Mesenchymal stem cell (in vitro differentiated cells and primary cell): ENCODE data around the gene TCF25.
"Not testable (repeated sequence)": the region's sequence is repeated elsewhere in the genome, so short reads cannot be mapped to it uniquely, and the experiment has no call there.

Source experiments
- DNase-seq: peaks from one replicate; pipeline ENCODE4 v3.0.0-alpha.2; 2013
- H2AFZ ChIP-seq: one replicate; pipeline ENCODE4 v1.6.1; 2013; ENCODE audit warnings: low read depth, mild to moderate bottlenecking, control low read depth, inconsistent platforms, low read length, moderate library complexity
- H2AK5ac ChIP-seq: 2 replicates; pipeline ENCODE4 v1.6.1; 2013; ENCODE audit warnings: low read length, moderate library complexity, mild to moderate bottlenecking, inconsistent platforms; ENCODE audit not compliant: severe bottlenecking
- H2BK120ac ChIP-seq: one replicate; pipeline ENCODE4 v1.6.1; 2013; ENCODE audit warnings: low read depth, mild to moderate bottlenecking, inconsistent platforms, low read length, moderate library complexity
- H2BK12ac ChIP-seq, 2 experiments: one replicate each; pipeline ENCODE4 v1.6.1; 2013; ENCODE audit warnings: inconsistent platforms in 2 of 2, low read length in 2 of 2, mild to moderate bottlenecking in 2 of 2, moderate library complexity in 2 of 2, control low read depth in 1 of 2
- H2BK15ac ChIP-seq: one replicate; pipeline ENCODE4 v1.6.1; 2013; ENCODE audit warnings: mild to moderate bottlenecking, low read depth, inconsistent platforms; ENCODE audit not compliant: poor library complexity, severe bottlenecking
- H2BK5ac ChIP-seq: 2 replicates; pipeline ENCODE4 v1.6.1; 2013; ENCODE audit warnings: low read depth, mild to moderate bottlenecking, low read length, control low read depth, inconsistent platforms; ENCODE audit not compliant: poor library complexity, severe bottlenecking
- H3K14ac ChIP-seq, 2 experiments: one replicate each; pipeline ENCODE4 v1.6.1; 2013; ENCODE audit warnings: inconsistent platforms in 2 of 2, low read length in 2 of 2, control low read depth in 1 of 2, mild to moderate bottlenecking in 1 of 2, moderate library complexity in 1 of 2
- H3K18ac ChIP-seq, 2 experiments: one replicate each; pipeline ENCODE4 v1.6.1; 2013; ENCODE audit warnings: inconsistent platforms in 2 of 2, low read length in 2 of 2, control low read depth in 1 of 2, low read depth in 1 of 2, mild to moderate bottlenecking in 1 of 2
- H3K23ac ChIP-seq, 2 experiments: one replicate each; pipeline ENCODE4 v1.6.1; 2013; ENCODE audit warnings: inconsistent platforms in 2 of 2, low read length in 2 of 2, mild to moderate bottlenecking in 2 of 2, moderate library complexity in 2 of 2, control low read depth in 1 of 2
- H3K27ac ChIP-seq: 2 replicates; pipeline ENCODE4 v1.5.1; 2013; ENCODE audit warnings: mild to moderate bottlenecking, moderate library complexity, low read length, control low read depth, inconsistent platforms; ENCODE audit not compliant: poor library complexity, severe bottlenecking
- H3K27me3 ChIP-seq, 2 experiments: 2 replicates each; pipeline versions ENCODE4 v1.6.1 to v1.7.0; 2013; ENCODE audit warnings: low read length in 2 of 2, mild to moderate bottlenecking in 2 of 2, moderate library complexity in 2 of 2, control low read depth in 1 of 2, inconsistent platforms in 1 of 2; ENCODE audit not compliant: control insufficient read depth in 1 of 2, insufficient read depth in 1 of 2
- H3K36me3 ChIP-seq, 2 experiments: 2 replicates each; pipeline versions ENCODE4 v1.6.1 to v1.7.0; 2013; ENCODE audit warnings: low read length in 2 of 2, control low read depth in 1 of 2, inconsistent platforms in 1 of 2, low read depth in 1 of 2, mild to moderate bottlenecking in 1 of 2; ENCODE audit not compliant: insufficient read depth in 2 of 2, control insufficient read depth in 1 of 2
- H3K4ac ChIP-seq, 2 experiments: one replicate each; pipeline ENCODE4 v1.6.1; 2013; ENCODE audit warnings: inconsistent platforms in 2 of 2, low read length in 2 of 2, mild to moderate bottlenecking in 2 of 2, moderate library complexity in 2 of 2, control low read depth in 1 of 2, low read depth in 1 of 2
- H3K4me1 ChIP-seq: 2 replicates; pipeline ENCODE4 v1.6.1; 2013; ENCODE audit warnings: low read depth, low read length, control low read depth; ENCODE audit not compliant: control insufficient read depth, insufficient read depth
- H3K4me2 ChIP-seq: 2 replicates; pipeline ENCODE4 v1.6.1; 2013; ENCODE audit warnings: low read length, mild to moderate bottlenecking, inconsistent platforms; ENCODE audit not compliant: poor library complexity, severe bottlenecking
- H3K4me3 ChIP-seq, 2 experiments: 2 replicates each; pipeline versions ENCODE4 v1.5.1 to v1.7.0; 2013; ENCODE audit warnings: low read length in 2 of 2, mild to moderate bottlenecking in 2 of 2, control low read depth in 1 of 2, low read depth in 1 of 2; ENCODE audit not compliant: insufficient read depth in 1 of 2
- H3K79me1 ChIP-seq: replicated peaks from 2 replicates; pipeline ENCODE4 v1.6.1; 2013; ENCODE audit warnings: mild to moderate bottlenecking, control low read depth, low read length, inconsistent platforms; ENCODE audit not compliant: poor library complexity, severe bottlenecking
- H3K9ac ChIP-seq: 2 replicates; pipeline ENCODE4 v1.7.0; 2013; ENCODE audit warnings: mild to moderate bottlenecking, low read length, moderate library complexity
- H3K9me3 ChIP-seq: 2 replicates; pipeline ENCODE4 v1.7.0; 2013; ENCODE audit warnings: mild to moderate bottlenecking, low read length; ENCODE audit not compliant: control insufficient read depth
- H4K8ac ChIP-seq: one replicate; pipeline ENCODE4 v1.6.1; 2013; ENCODE audit warnings: inconsistent platforms, mild to moderate bottlenecking, low read length, moderate library complexity
- H4K91ac ChIP-seq: one replicate; pipeline ENCODE4 v1.6.1; 2013; ENCODE audit warnings: mild to moderate bottlenecking, low read length, inconsistent platforms
- WGBS: methylation state at CpG from one replicate; pipeline ENCODE4 v1.1.7; 2013; ENCODE audit warnings: mixed read lengths; 5-methylcytosine and 5-hydroxymethylcytosine counted together

The TCF25 gene

DNA sequence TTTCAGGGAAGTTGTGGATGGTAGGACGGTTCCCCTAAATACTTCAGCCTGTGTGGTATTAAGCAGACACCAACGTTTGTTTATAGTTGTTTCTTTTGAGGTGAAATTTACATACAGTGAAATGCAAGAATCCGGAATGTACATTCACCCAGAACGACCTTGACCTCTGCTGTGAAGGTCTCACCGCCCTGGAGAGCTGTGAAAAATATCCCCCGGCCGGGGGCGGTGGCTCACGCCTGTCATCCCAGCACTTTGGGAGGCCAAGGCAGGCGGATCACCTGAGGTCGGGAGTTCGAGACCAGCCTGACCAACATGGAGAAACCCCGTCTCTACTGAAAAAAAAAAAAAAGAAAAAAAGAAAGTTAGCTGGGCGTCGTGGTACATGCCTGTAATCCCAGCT is 36.9 kb upstream of the TCF25 start:
- not testable (repeated sequence) for H3K9me3 ChIP-seq, H3K4me3 ChIP-seq, H4K91ac ChIP-seq, H3K4me2 ChIP-seq, H3K27ac ChIP-seq, H2BK15ac ChIP-seq, H3K79me1 ChIP-seq, H3K18ac ChIP-seq, H3K9ac ChIP-seq, H4K8ac ChIP-seq, H2BK120ac ChIP-seq, H2AK5ac ChIP-seq, H3K14ac ChIP-seq, H2BK12ac ChIP-seq, H3K23ac ChIP-seq, H2AFZ ChIP-seq, H3K36me3 ChIP-seq, DNase-seq, H3K4ac ChIP-seq, H2BK5ac ChIP-seq, H3K27me3 ChIP-seq
- peaks cover 13% of the 10 kb centered on the region for H3K4me1 ChIP-seq
- 83% methylated on average over 15 of the region's 15 CpGs for WGBS

DNA sequence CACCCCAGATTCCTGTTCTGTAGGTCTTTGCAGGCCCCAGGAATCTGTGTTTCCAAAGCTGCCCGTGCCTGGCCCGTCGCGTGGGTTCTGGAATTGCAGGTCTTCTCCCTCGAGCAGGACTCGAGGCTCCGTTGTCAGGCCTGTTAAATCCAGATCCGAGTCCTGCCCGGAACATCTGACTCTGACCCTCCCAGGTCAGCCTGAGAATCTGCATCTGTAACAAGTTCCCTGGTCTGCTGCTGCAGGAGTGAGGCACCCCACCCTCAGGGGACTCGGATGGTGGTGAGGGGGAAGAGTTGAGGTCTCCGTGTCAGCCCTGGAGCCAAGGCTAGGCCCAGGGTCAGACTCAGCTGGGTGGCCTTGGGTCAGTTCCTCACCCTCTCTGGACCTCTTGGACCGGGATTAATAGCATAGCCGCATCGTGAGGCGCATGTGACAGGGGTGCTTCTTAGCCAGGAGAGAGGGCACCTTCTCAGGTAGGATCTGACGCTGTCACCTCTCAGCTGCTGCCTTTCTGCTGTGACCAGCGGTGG is 36.3 kb upstream of the TCF25 start:
- H3K14ac ChIP-seq: peak overlapping the region in 1 of 2 experiments; percentile 11
- peaks cover 0 to 7% of the 10 kb centered on the region in 2 experiments for H3K36me3 ChIP-seq
- H4K91ac ChIP-seq: peak overlapping the region; percentile 87
- no peak overlapping the region for H3K27ac ChIP-seq
- no peaks in the 10 kb centered on the region for H3K79me1 ChIP-seq
- H3K9me3 ChIP-seq: no peaks in the 10 kb centered on the region
- H3K4ac ChIP-seq: no peak overlapping the region
- no peak overlapping the region for H3K23ac ChIP-seq
- DNase-seq: no peak
- no peak overlapping the region for H2AFZ ChIP-seq
- H2BK5ac ChIP-seq: no peak overlapping the region
- H4K8ac ChIP-seq: peak overlapping the region; percentile 36
- H3K4me2 ChIP-seq: no peak overlapping the region
- H3K9ac ChIP-seq: no peak overlapping the region
- peak overlapping the region in 1 of 2 experiments; percentile 42 for H3K4me3 ChIP-seq
- no peak overlapping the region for H2BK15ac ChIP-seq
- H3K27me3 ChIP-seq: peaks cover 0 to 4% of the 10 kb centered on the region in 2 experiments
- peak overlapping the region in 1 of 2 experiments; percentile 29 for H2BK12ac ChIP-seq
- H3K18ac ChIP-seq: peak overlapping the region in 1 of 2 experiments; percentile 11
- H3K4me1 ChIP-seq: peaks cover 13% of the 10 kb centered on the region
- peak overlapping the region; percentile 13 for H2AK5ac ChIP-seq
- no peak overlapping the region for H2BK120ac ChIP-seq
- 94% methylated on average over 17 of the region's 17 CpGs for WGBS

GRCh38 chr16:89841275-89841674 is 32.1 kb upstream of the TCF25 start:
- Histone ChIP-seq H2BK12ac (no peak overlapping the region), H2BK5ac (no peak overlapping the region), H2BK15ac (no peak overlapping the region), H4K91ac (no peak overlapping the region), H3K23ac (no peak overlapping the region), H3K4me2 (no peak overlapping the region), H3K18ac (no peak overlapping the region), H3K14ac (no peak overlapping the region), H4K8ac (no peak overlapping the region), H3K4me1 (peaks cover 23% of the 10 kb centered on the region), H3K9me3 (no peaks in the 10 kb centered on the region), H3K4me3 (peak overlapping the region in 1 of 2 experiments; percentile 23), H3K27ac (no peak overlapping the region), H3K79me1 (no peaks in the 10 kb centered on the region), H3K27me3 (peaks cover 0 to 4% of the 10 kb centered on the region in 2 experiments), H3K4ac (no peak overlapping the region), H2AK5ac (peak overlapping the region; percentile 52), H2AFZ (no peak overlapping the region), H2BK120ac (no peak overlapping the region), H3K9ac (no peak overlapping the region), H3K36me3 (no peaks in the 10 kb centered on the region)
- DNase-seq: no peak
- WGBS: 93% methylated on average over 10 of the region's 10 CpGs

DNA sequence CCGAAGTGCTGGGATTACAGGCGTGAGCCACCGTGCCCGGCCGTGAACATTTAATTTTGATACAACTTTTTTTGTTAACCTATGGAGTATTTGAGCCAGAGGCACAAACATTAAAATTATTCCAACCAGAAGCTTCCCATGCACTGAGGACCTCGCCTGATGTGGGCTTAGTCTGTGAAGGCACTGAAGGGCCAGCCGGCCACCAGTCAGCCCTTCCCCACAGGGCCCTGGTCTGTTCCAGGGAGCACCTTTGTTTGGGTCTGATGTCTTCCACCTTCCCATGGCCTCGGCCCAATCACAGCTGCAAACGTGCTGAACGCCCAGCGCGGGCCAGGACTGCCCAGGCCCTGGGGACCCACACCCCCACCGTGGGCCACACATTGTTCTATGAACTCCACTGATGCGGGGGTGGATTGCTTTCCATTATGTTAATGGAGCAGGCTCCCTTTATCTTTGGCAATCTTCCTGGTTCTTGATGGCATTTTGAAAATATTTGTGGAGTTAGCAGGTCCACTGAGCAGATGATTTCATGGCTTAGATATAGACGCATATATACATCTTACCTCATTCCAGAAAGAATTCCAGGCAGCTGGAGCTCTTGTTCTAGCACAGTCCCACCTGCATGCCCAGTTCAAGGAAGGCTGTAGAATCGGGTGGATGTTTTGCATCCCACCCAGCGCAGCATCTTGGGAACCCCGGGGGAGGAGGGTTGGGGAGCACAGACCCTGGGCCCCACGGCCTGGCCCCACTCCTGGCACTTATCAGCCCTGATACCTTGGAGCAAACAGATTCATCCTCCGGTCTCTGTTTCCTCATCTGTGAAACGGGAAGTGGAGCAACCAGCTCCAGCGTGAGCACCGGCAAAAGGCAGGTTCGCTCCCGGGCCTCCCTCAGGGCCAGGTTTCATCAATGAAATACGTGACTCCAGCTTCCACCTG is 30.7 kb upstream of the TCF25 start:
- no peak overlapping the region for H3K4me2 ChIP-seq
- DNase-seq: peak; percentile 54
- no peak overlapping the region for H2BK5ac ChIP-seq
- no peak overlapping the region for H3K23ac ChIP-seq
- no peak overlapping the region for H2BK120ac ChIP-seq
- H3K18ac ChIP-seq: no peak overlapping the region
- H3K4me1 ChIP-seq: peaks cover 15% of the 10 kb centered on the region
- H3K9ac ChIP-seq: no peak overlapping the region
- H3K36me3 ChIP-seq: no peaks in the 10 kb centered on the region
- peak overlapping the region; percentile 79 for H2AK5ac ChIP-seq
- H3K4me3 ChIP-seq: no peak overlapping the region
- H3K14ac ChIP-seq: no peak overlapping the region
- no peak overlapping the region for H2BK15ac ChIP-seq
- no peak overlapping the region for H3K4ac ChIP-seq
- no peaks in the 10 kb centered on the region for H3K79me1 ChIP-seq
- H4K8ac ChIP-seq: no peak overlapping the region
- WGBS: 84% methylated on average over 21 of the region's 26 CpGs
- H4K91ac ChIP-seq: no peak overlapping the region
- H2AFZ ChIP-seq: no peak overlapping the region
- H3K9me3 ChIP-seq: no peaks in the 10 kb centered on the region
- H3K27ac ChIP-seq: peak overlapping the region; percentile 60
- H2BK12ac ChIP-seq: no peak overlapping the region
- peaks cover 0 to 4% of the 10 kb centered on the region in 2 experiments for H3K27me3 ChIP-seq
